Activated T-cell treated with anti-CD3 and anti-CD28 coated beads, Interleukin-2, amount 50 U/mL, for 72 hours (primary cell): ENCODE results near the gene MSH2. TPM values are rescaled to one million over a fixed set of nuclear protein-coding genes. Genes with fewer than 3 reads are reported as not detected.
A peak's percentile ranks its signal among the peaks of the same experiment; 100 is the strongest.

Experiments used
- ATAC-seq, 2 donors: fragments of 150-1000 bp; cut with Tn5 transposase; replicated peaks in 1 of 2; 2 replicates each; pipeline ENCODE4 v1.10.0; 2021; ENCODE audit warnings: moderate library complexity in 2 of 2, mild to moderate bottlenecking in 1 of 2
- DNase-seq, 2 donors: peaks; one replicate each; pipeline ENCODE4 v3.0.0; 2021 to 2022; ENCODE audit warnings: mixed read lengths in 1 of 2
- H3K27ac Mint-ChIP-seq: one replicate; pipeline ENCODE4 v1.8.0; 2022; ENCODE audit warnings: mild to moderate bottlenecking, moderate library complexity, mixed read lengths
- H3K27me3 Mint-ChIP-seq: one replicate; pipeline ENCODE4 v1.8.0; 2022; ENCODE audit warnings: low read depth, mixed read lengths
- H3K36me3 Mint-ChIP-seq, 2 donors: one replicate each; pipeline ENCODE4 v1.8.0; 2022; ENCODE audit warnings: mixed read lengths in 2 of 2, mild to moderate bottlenecking in 1 of 2; ENCODE audit not compliant: insufficient read depth in 2 of 2
- H3K4me1 Mint-ChIP-seq: one replicate; pipeline ENCODE4 v1.8.0; 2022; ENCODE audit warnings: low read depth, mixed read lengths
- H3K4me3 Mint-ChIP-seq, 2 donors: one replicate each; pipeline ENCODE4 v1.8.0; 2022; ENCODE audit warnings: mild to moderate bottlenecking in 2 of 2, mixed read lengths in 2 of 2, moderate library complexity in 2 of 2
- H3K9me3 Mint-ChIP-seq, 2 donors: one replicate each; pipeline ENCODE4 v1.8.0; 2022; ENCODE audit warnings: mixed read lengths in 2 of 2
- total RNA-seq, 2 donors: library from RNA; stranded (reverse); gene quantifications; one replicate each; pipeline ENCODE4 v1.2.3, GENCODE V29; 2022

Gene MSH2
- total RNA-seq, 2 donors from 2014 or later = 41.9 to 48.7 TPM

- no peak overlapping the region for H3K4me3 Mint-ChIP-seq
- ATAC-seq (no peak), DNase-seq (no peak)
- peaks cover 8% of the 10 kb centered on the region for H3K4me1 Mint-ChIP-seq
- H3K27ac Mint-ChIP-seq = no peak overlapping the region
- H3K36me3 Mint-ChIP-seq = peaks cover 4 to 5% of the 10 kb centered on the region in 2 donors
- H3K27me3 Mint-ChIP-seq = no peaks in the 10 kb centered on the region
- peaks cover 2 to 6% of the 10 kb centered on the region in 2 donors for H3K9me3 Mint-ChIP-seq
These were observed 105.1 kb downstream of the MSH2 start for GRCh38 chr2:47508080-47508479.

GRCh38 chr2:47508641-47509040 is 105.7 kb downstream of the MSH2 start:
- H3K36me3 Mint-ChIP-seq = peaks cover 4 to 5% of the 10 kb centered on the region in 2 donors
- H3K9me3 Mint-ChIP-seq = peaks cover 2 to 6% of the 10 kb centered on the region in 2 donors
- ATAC-seq (no peak), DNase-seq (no peak)
- H3K4me3 Mint-ChIP-seq = no peak overlapping the region
- no peak overlapping the region for H3K27ac Mint-ChIP-seq
- H3K4me1 Mint-ChIP-seq = peaks cover 8% of the 10 kb centered on the region
- H3K27me3 Mint-ChIP-seq = no peaks in the 10 kb centered on the region

GRCh38 chr2:47509250-47509649 is 106.3 kb downstream of the MSH2 start:
- no peak for ATAC-seq
- H3K4me3 Mint-ChIP-seq = no peak overlapping the region
- H3K4me1 Mint-ChIP-seq = peaks cover 5% of the 10 kb centered on the region
- no peak for DNase-seq
- H3K9me3 Mint-ChIP-seq = peaks cover 2 to 6% of the 10 kb centered on the region in 2 donors
- H3K27ac Mint-ChIP-seq = no peak overlapping the region
- no peaks in the 10 kb centered on the region for H3K27me3 Mint-ChIP-seq
- peaks cover 4% of the 10 kb centered on the region in 2 donors for H3K36me3 Mint-ChIP-seq

GRCh38 chr2:47509821-47510385 is 106.9 kb downstream of the MSH2 start:
- H3K9me3 Mint-ChIP-seq = peaks cover 2 to 6% of the 10 kb centered on the region in 2 donors

GRCh38 chr2:47510745-47511144 is 107.8 kb downstream of the MSH2 start:
- H3K4me1 Mint-ChIP-seq = no peaks in the 10 kb centered on the region
- no peaks in the 10 kb centered on the region for H3K27me3 Mint-ChIP-seq
- ATAC-seq = no peak
- H3K27ac Mint-ChIP-seq = no peak overlapping the region
- no peaks in the 10 kb centered on the region for H3K36me3 Mint-ChIP-seq
- peaks cover 0 to 4% of the 10 kb centered on the region in 2 donors for H3K9me3 Mint-ChIP-seq
- no peak overlapping the region for H3K4me3 Mint-ChIP-seq
- no peak for DNase-seq

More at GRCh38 chr2:47509821-47510385, 106.9 kb downstream of the MSH2 start:
- Mint-ChIP-seq H3K36me3 (peaks cover 0 to 2% of the 10 kb centered on the region in 2 donors), H3K27me3 (no peaks in the 10 kb centered on the region), H3K4me1 (no peaks in the 10 kb centered on the region), H3K4me3 (no peak overlapping the region), H3K27ac (no peak overlapping the region)
- DNase-seq (no peak), ATAC-seq (no peak)

GRCh38 chr2:47512581-47513083 is 109.7 kb downstream of the MSH2 start:
- ATAC-seq (no peak), DNase-seq (no peak)
- Mint-ChIP-seq H3K27ac (no peak overlapping the region), H3K4me1 (no peaks in the 10 kb centered on the region), H3K27me3 (no peaks in the 10 kb centered on the region), H3K36me3 (no peaks in the 10 kb centered on the region), H3K9me3 (peaks cover 0 to 4% of the 10 kb centered on the region in 2 donors), H3K4me3 (no peak overlapping the region)

GRCh38 chr2:47513981-47514520 is 111.1 kb downstream of the MSH2 start:
- H3K4me3 Mint-ChIP-seq = no peak overlapping the region
- no peak overlapping the region for H3K27ac Mint-ChIP-seq
- no peaks in the 10 kb centered on the region for H3K4me1 Mint-ChIP-seq
- no peaks in the 10 kb centered on the region for H3K36me3 Mint-ChIP-seq
- DNase-seq (no peak), ATAC-seq (no peak)
- no peaks in the 10 kb centered on the region for H3K9me3 Mint-ChIP-seq
- no peaks in the 10 kb centered on the region for H3K27me3 Mint-ChIP-seq

GRCh38 chr2:47516360-47517104 is 113.6 kb downstream of the MSH2 start:
- no peaks in the 10 kb centered on the region for H3K9me3 Mint-ChIP-seq
- no peak for DNase-seq
- no peak overlapping the region for H3K27ac Mint-ChIP-seq
- H3K4me3 Mint-ChIP-seq = no peak overlapping the region
- no peak for ATAC-seq
- H3K36me3 Mint-ChIP-seq = no peaks in the 10 kb centered on the region
- H3K27me3 Mint-ChIP-seq = no peaks in the 10 kb centered on the region
- H3K4me1 Mint-ChIP-seq = peaks cover 13% of the 10 kb centered on the region

GRCh38 chr2:47518497-47519146 is 115.7 kb downstream of the MSH2 start:
- no peaks in the 10 kb centered on the region for H3K9me3 Mint-ChIP-seq
- ATAC-seq = no peak
- no peaks in the 10 kb centered on the region for H3K36me3 Mint-ChIP-seq
- no peak overlapping the region for H3K27ac Mint-ChIP-seq
- H3K4me1 Mint-ChIP-seq = peaks cover 22% of the 10 kb centered on the region
- H3K4me3 Mint-ChIP-seq = no peak overlapping the region
- no peaks in the 10 kb centered on the region for H3K27me3 Mint-ChIP-seq
- no peak for DNase-seq

GRCh38 chr2:47519147-47519537 is 116.2 kb downstream of the MSH2 start:
- no peak for ATAC-seq
- H3K36me3 Mint-ChIP-seq = no peaks in the 10 kb centered on the region

GRCh38 chr2:47519604-47520301 is 116.8 kb downstream of the MSH2 start:
- peak overlapping the region; percentile 83 to 92 for H3K4me3 Mint-ChIP-seq
- peaks cover 22% of the 10 kb centered on the region for H3K4me1 Mint-ChIP-seq
- no peak overlapping the region for H3K27ac Mint-ChIP-seq
- DNase-seq (no peak), ATAC-seq (no peak)
- H3K27me3 Mint-ChIP-seq = no peaks in the 10 kb centered on the region
- no peaks in the 10 kb centered on the region for H3K9me3 Mint-ChIP-seq
- no peaks in the 10 kb centered on the region for H3K36me3 Mint-ChIP-seq

More at GRCh38 chr2:47519147-47519537, 116.2 kb downstream of the MSH2 start:
- no peaks in the 10 kb centered on the region for H3K27me3 Mint-ChIP-seq
- H3K4me3 Mint-ChIP-seq = no peak overlapping the region
- no peak overlapping the region for H3K27ac Mint-ChIP-seq
- no peak for DNase-seq
- H3K4me1 Mint-ChIP-seq = peaks cover 22% of the 10 kb centered on the region
- no peaks in the 10 kb centered on the region for H3K9me3 Mint-ChIP-seq

- DNase-seq = peak in 1 of 2 donors; percentile 6
- H3K27ac Mint-ChIP-seq = no peak overlapping the region
- no peaks in the 10 kb centered on the region for H3K27me3 Mint-ChIP-seq
These were observed 117.3 kb downstream of the MSH2 start for GRCh38 chr2:47520302-47520630.

More at GRCh38 chr2:47520302-47520630, 117.3 kb downstream of the MSH2 start:
- peak overlapping the region; percentile 83 to 92 for H3K4me3 Mint-ChIP-seq
- no peaks in the 10 kb centered on the region for H3K9me3 Mint-ChIP-seq
- no peaks in the 10 kb centered on the region for H3K36me3 Mint-ChIP-seq
- H3K4me1 Mint-ChIP-seq = peaks cover 22% of the 10 kb centered on the region
- ATAC-seq = no peak
